GM06990 (cell line): ENCODE results near the gene ANKLE2.

Experiments used
- DNase-seq: peaks from one replicate; pipeline ENCODE4 v3.0.0-alpha.2; 2011; ENCODE audit not compliant: insufficient read length; ENCODE audit errors: extremely low read depth
- H3K27me3 ChIP-seq: replicated peaks from 2 replicates; pipeline ENCODE4 v1.6.0; 2011; ENCODE audit warnings: low read length; ENCODE audit not compliant: control insufficient read depth, insufficient read depth
- H3K36me3 ChIP-seq: 2 replicates; pipeline ENCODE4 v1.5.1; 2011; ENCODE audit warnings: low read length; ENCODE audit not compliant: control insufficient read depth, insufficient read depth
- H3K4me3 ChIP-seq: replicated peaks from 2 replicates; pipeline ENCODE4 v1.5.1; 2011; ENCODE audit warnings: low read depth, mild to moderate bottlenecking, control low read depth, low read length
- CTCF ChIP-seq: IDR thresholded peaks from 2 replicates; pipeline ENCODE4 v1.5.1; 2011; ENCODE audit warnings: low read length, control low read depth, mild to moderate bottlenecking, inconsistent platforms; ENCODE audit not compliant: insufficient read depth, poor library complexity, severe bottlenecking

ANKLE2 gene

GRCh38 chr12:132677492-132677891, 84.1 kb downstream of the ANKLE2 start:
- no peaks in the 10 kb centered on the region for H3K27me3 ChIP-seq
- no peak for DNase-seq
- H3K4me3 ChIP-seq: no peak overlapping the region
- TF ChIP-seq CTCF: no peak
- peaks cover 27% of the 10 kb centered on the region for H3K36me3 ChIP-seq

- H3K27me3 ChIP-seq: no peaks in the 10 kb centered on the region
- H3K36me3 ChIP-seq: peaks cover 31% of the 10 kb centered on the region
- no peak for TF ChIP-seq CTCF
- H3K4me3 ChIP-seq: no peak overlapping the region
- no peak for DNase-seq
These were observed 85.7 kb downstream of the ANKLE2 start for GRCh38 chr12:132675757-132676432.
